ENCODE measurements around the gene GRK5. TPM values are rescaled to one million over a fixed set of nuclear protein-coding genes. Genes with fewer than 3 reads are reported as not detected.

The GRK5 gene
- total RNA-seq, 2 donors from 2014 or later, result 11.1 to 16.2 TPM

- DNase-seq (ENCODE audit: low spot score), result peak; percentile 79
- peak overlapping the region; percentile 89 to 96 for H3K27ac Mint-ChIP-seq
- H3K36me3 Mint-ChIP-seq, result no peaks in the 10 kb centered on the region
- H3K27me3 Mint-ChIP-seq, result no peaks in the 10 kb centered on the region
- ATAC-seq, result peak; percentile 70 to 72
- no peaks in the 10 kb centered on the region for H3K9me3 Mint-ChIP-seq
- peaks cover 30 to 42% of the 10 kb centered on the region in 2 donors for H3K4me1 Mint-ChIP-seq (ENCODE audit: low read depth in 2 of 2)
- peak overlapping the region; percentile 94 for H3K4me3 Mint-ChIP-seq
Observed at GRCh38 chr10:119206603-119207365, 587 bp upstream of the GRK5 start.

- Mint-ChIP-seq H3K27ac (peak overlapping the region; percentile 76 to 82), H3K4me3 (peak overlapping the region; percentile 95), H3K27me3 (no peaks in the 10 kb centered on the region), H3K36me3 (no peaks in the 10 kb centered on the region), H3K9me3 (no peaks in the 10 kb centered on the region), H3K4me1 (ENCODE audit: low read depth in 2 of 2) (peaks cover 38 to 54% of the 10 kb centered on the region in 2 donors)
- peak; percentile 21 to 29 for ATAC-seq
- no peak for DNase-seq (ENCODE audit: low spot score)
Observed at GRCh38 chr10:119207713-119208552, 562 bp downstream of the GRK5 start.

DNA sequence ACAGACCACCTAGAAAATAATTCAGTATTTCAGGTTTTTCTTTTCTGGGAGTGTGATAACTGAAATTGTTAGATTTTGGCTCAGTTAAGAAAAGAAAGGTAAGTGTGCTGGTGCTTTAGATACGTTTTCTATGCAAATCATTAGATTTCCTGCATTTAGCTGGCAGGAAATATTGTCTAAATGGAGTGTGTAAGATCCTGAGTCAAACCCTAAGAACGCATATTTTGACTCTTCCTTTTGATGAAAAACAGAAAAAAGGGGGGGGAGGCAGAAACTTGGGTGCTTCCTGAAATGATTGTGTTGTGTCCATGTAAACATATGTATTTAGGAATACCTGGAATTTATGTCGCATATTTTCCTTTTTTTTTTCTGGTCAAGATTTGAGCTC is 1.2 kb downstream of the GRK5 start:
- Mint-ChIP-seq H3K27me3 (no peaks in the 10 kb centered on the region), H3K4me3 (peak overlapping the region; percentile 95), H3K9me3 (no peaks in the 10 kb centered on the region), H3K27ac (peak overlapping the region; percentile 76 to 82), H3K4me1 (ENCODE audit: low read depth in 2 of 2) (peaks cover 38 to 54% of the 10 kb centered on the region in 2 donors), H3K36me3 (no peaks in the 10 kb centered on the region)
- no peak for ATAC-seq
- DNase-seq (ENCODE audit: low spot score), result no peak

DNA sequence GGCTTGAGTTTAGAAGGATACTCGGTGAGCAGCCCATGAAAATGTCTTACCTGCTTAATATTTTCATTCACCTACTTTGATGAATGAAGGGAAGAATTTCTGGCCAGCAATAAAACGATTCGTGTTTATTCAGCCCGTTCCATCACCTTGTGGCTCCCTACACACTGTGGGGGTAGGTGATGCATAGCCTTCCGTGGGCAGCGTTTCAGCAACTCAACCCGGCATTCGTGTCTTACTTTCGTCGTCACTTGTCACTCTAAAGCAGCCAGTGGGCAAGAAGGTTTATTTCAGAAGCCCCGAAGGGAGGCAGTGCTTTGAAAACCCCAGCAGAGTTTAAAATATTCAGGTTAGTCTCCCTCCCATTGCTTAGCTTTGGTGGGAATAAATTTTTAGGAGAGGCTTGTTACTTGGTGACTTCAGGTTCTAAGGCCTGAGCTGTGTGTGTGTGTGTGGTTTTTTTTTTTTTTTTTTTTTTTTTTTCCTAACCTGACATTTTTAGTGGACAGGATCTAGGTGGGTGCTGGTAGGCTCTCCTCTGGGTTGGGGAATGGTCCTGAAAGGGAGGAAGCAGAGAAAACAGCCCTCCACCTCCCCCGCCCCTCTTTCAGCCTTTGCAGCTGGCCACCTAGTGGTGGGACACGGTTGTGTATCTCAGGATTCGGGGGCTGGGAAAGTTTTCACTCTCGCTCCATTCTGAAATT is 1.8 kb downstream of the GRK5 start:
- no peaks in the 10 kb centered on the region for H3K9me3 Mint-ChIP-seq
- H3K4me3 Mint-ChIP-seq, result peak overlapping the region; percentile 95
- no peaks in the 10 kb centered on the region for H3K27me3 Mint-ChIP-seq
- peaks cover 42 to 58% of the 10 kb centered on the region in 2 donors for H3K4me1 Mint-ChIP-seq (ENCODE audit: low read depth in 2 of 2)
- ATAC-seq (no peak), DNase-seq (ENCODE audit: low spot score) (no peak)
- H3K27ac Mint-ChIP-seq, result peak overlapping the region; percentile 76 to 82
- no peaks in the 10 kb centered on the region for H3K36me3 Mint-ChIP-seq

- Mint-ChIP-seq H3K4me1 (ENCODE audit: low read depth in 2 of 2) (peaks cover 47 to 65% of the 10 kb centered on the region in 2 donors), H3K27ac (peak overlapping the region; percentile 76 to 82), H3K4me3 (peak overlapping the region; percentile 95), H3K9me3 (no peaks in the 10 kb centered on the region), H3K27me3 (no peaks in the 10 kb centered on the region), H3K36me3 (no peaks in the 10 kb centered on the region)
- DNase-seq (ENCODE audit: low spot score) (no peak), ATAC-seq (no peak)
Observed at GRCh38 chr10:119209736-119210355, 2.5 kb downstream of the GRK5 start.

- Mint-ChIP-seq H3K4me3 (peak overlapping the region; percentile 76), H3K9me3 (no peaks in the 10 kb centered on the region)
Observed at GRCh38 chr10:119210633-119211032, 3.3 kb downstream of the GRK5 start.

DNA sequence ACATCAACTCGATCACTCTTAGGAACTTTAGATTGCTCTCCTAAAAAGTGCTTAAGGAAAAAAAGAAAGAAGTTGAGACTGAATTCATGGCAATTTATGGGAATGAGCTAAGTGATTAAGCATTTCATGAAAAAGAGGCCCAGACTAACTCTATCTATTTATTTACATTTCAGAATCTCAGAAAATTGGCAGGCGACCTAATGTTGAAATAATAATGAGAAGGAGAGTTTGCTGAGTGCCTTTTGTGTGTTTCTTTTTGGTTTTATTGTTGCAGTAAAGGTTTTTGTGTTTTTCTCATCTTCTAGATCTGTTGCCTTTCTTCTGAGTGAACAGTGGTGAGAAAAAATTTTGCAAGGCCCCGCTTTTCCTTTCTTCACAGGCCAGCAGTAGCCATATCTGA is 3.8 kb downstream of the GRK5 start:
- Mint-ChIP-seq H3K9me3 (no peaks in the 10 kb centered on the region), H3K27me3 (no peaks in the 10 kb centered on the region), H3K4me3 (peak overlapping the region; percentile 76), H3K36me3 (no peaks in the 10 kb centered on the region), H3K27ac (peak overlapping the region; percentile 87 to 94), H3K4me1 (ENCODE audit: low read depth in 2 of 2) (peaks cover 45 to 63% of the 10 kb centered on the region in 2 donors)
- no peak for ATAC-seq
- DNase-seq (ENCODE audit: low spot score), result no peak

More at GRCh38 chr10:119210633-119211032, 3.3 kb downstream of the GRK5 start:
- ATAC-seq (no peak), DNase-seq (ENCODE audit: low spot score) (no peak)
- Mint-ChIP-seq H3K36me3 (no peaks in the 10 kb centered on the region), H3K27ac (peak overlapping the region; percentile 87 to 94), H3K4me1 (ENCODE audit: low read depth in 2 of 2) (peaks cover 47 to 66% of the 10 kb centered on the region in 2 donors), H3K27me3 (no peaks in the 10 kb centered on the region)

DNA sequence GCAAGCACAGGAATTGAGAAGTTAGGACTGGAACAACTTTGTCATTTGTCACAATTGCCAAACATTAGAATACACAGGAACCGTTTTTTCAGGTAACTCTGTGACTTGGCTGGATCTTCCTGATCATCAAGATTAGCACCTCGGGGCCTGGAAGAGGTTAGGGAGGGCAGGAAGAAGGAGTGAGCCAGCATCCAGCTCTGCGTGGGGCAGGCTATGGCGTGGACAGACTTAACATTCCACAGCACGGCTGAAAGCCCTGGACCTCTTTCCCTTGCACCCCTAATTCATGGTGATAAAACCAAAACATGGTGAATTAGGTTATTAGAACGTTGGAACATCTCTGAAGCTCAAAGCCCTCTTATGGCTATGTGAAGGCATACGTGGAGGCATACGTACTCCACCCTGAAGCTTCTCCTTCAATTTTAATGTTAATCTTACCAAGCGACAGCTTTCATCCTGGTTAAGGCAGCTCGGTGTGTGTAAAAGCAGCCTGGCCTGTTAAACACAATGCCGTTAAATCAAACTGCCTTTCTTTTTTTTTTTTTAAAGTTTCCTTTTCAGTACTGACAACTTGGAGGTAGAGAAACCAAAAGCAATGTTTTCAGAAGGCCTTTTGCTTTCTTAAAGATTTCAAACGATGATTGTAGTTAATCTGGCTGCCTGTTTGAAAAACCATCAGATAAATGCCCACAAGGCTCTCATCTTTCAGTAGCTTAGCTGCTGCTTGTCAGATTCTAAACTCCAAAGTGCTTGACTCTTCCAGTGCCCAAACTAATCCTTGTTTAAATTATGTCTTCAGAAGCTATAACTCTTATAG is 4.5 kb downstream of the GRK5 start:
- ATAC-seq (no peak), DNase-seq (ENCODE audit: low spot score) (no peak)
- Mint-ChIP-seq H3K4me3 (peak overlapping the region; percentile 76), H3K9me3 (no peaks in the 10 kb centered on the region), H3K36me3 (no peaks in the 10 kb centered on the region), H3K4me1 (ENCODE audit: low read depth in 2 of 2) (peaks cover 43 to 59% of the 10 kb centered on the region in 2 donors), H3K27me3 (no peaks in the 10 kb centered on the region), H3K27ac (peak overlapping the region; percentile 87 to 94)

- no peak for ATAC-seq
- no peaks in the 10 kb centered on the region for H3K9me3 Mint-ChIP-seq
- H3K4me1 Mint-ChIP-seq (ENCODE audit: low read depth in 2 of 2), result peaks cover 25 to 36% of the 10 kb centered on the region in 2 donors
- H3K36me3 Mint-ChIP-seq, result no peaks in the 10 kb centered on the region
- H3K27ac Mint-ChIP-seq, result no peak overlapping the region
- H3K4me3 Mint-ChIP-seq, result no peak overlapping the region
- H3K27me3 Mint-ChIP-seq, result no peaks in the 10 kb centered on the region
- no peak for DNase-seq (ENCODE audit: low spot score)
Observed at GRCh38 chr10:119215371-119215770, 8.0 kb downstream of the GRK5 start.

DNA sequence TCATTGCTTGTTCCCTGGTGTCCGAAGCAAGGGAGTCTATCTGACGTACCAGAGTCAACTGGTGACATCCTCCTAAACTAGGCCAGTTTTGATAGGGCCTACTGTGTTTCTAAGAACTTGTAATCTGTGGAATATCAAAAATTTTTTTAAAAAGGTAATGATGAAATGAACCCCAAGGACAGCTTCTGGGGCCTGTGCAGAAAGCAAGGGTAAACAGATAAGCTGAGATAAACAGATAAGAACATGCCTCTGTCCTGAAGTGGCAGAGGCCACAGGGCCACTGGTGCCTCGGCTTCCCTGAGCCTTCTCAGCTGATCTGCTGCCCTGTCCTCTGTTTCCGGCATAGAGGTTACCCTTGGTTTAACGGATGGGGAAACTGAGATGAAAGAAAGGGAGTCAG is 8.8 kb downstream of the GRK5 start:
- ATAC-seq, result peak in 1 of 2 donors; percentile 56
- Mint-ChIP-seq H3K4me1 (ENCODE audit: low read depth in 2 of 2) (peaks cover 23 to 30% of the 10 kb centered on the region in 2 donors), H3K27me3 (no peaks in the 10 kb centered on the region), H3K27ac (no peak overlapping the region), H3K36me3 (no peaks in the 10 kb centered on the region), H3K4me3 (no peak overlapping the region), H3K9me3 (no peaks in the 10 kb centered on the region)
- no peak for DNase-seq (ENCODE audit: low spot score)

DNA sequence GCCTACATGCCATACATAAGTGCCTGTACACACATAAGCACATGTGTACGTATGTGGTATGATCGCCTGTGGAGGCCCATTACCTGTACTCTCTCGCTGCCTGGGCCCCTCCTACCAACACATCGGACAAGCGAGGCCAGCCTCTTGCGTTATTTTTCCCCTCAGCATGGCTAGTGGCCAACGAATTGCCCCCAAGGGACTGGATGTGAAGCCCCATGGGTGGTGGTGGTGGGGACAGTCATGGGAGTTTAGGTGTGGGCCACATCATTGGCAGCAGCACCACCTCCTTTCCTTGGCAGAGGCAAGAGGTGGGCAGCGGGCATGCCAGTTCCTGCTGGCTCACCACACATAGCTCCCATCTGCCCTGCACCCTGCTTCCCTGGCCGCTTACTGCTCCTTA is 10.0 kb downstream of the GRK5 start:
- no peak overlapping the region for H3K4me3 Mint-ChIP-seq
- H3K27me3 Mint-ChIP-seq, result no peaks in the 10 kb centered on the region
- DNase-seq (ENCODE audit: low spot score) (no peak), ATAC-seq (no peak)
- H3K27ac Mint-ChIP-seq, result no peak overlapping the region
- H3K36me3 Mint-ChIP-seq, result no peaks in the 10 kb centered on the region
- peaks cover 19 to 26% of the 10 kb centered on the region in 2 donors for H3K4me1 Mint-ChIP-seq (ENCODE audit: low read depth in 2 of 2)
- H3K9me3 Mint-ChIP-seq, result no peaks in the 10 kb centered on the region

DNA sequence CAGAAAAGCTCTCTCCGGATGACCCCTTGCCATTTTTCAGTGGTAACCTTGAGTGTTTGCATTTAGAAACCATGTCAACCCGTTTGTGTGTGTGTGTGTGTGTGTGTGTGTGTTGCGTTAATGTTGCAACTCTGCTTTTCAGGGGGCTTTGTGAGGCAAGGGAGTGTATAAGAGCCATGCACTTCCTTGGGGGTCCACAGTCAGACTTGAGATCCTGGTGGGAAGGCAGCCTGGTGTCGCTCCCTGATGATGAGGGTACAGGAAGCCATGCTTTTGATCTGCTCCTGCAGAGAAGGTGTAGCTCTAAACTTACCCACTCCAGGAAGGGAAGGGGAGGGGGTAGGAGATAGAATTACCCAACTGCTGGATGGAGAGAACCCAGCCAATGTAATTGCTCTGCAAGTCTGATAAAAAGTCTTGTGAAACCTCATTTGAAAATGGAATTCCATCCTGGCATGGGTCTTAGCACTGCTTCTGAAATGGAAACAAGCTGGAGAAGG is 10.7 kb downstream of the GRK5 start:
- ATAC-seq (no peak), DNase-seq (ENCODE audit: low spot score) (no peak)
- Mint-ChIP-seq H3K9me3 (no peaks in the 10 kb centered on the region), H3K36me3 (no peaks in the 10 kb centered on the region), H3K4me3 (no peak overlapping the region), H3K27me3 (no peaks in the 10 kb centered on the region), H3K27ac (no peak overlapping the region), H3K4me1 (ENCODE audit: low read depth in 2 of 2) (peaks cover 17 to 24% of the 10 kb centered on the region in 2 donors)

All from natural killer cell treated with Interleukin-12 subunit alpha and Interleukin-12 subunit beta and Interleukin-15 and Interleukin-18, amount 100 ng/mL, for 72 hours (primary cell).